ENCODE data around the gene ABAT.

DNA sequence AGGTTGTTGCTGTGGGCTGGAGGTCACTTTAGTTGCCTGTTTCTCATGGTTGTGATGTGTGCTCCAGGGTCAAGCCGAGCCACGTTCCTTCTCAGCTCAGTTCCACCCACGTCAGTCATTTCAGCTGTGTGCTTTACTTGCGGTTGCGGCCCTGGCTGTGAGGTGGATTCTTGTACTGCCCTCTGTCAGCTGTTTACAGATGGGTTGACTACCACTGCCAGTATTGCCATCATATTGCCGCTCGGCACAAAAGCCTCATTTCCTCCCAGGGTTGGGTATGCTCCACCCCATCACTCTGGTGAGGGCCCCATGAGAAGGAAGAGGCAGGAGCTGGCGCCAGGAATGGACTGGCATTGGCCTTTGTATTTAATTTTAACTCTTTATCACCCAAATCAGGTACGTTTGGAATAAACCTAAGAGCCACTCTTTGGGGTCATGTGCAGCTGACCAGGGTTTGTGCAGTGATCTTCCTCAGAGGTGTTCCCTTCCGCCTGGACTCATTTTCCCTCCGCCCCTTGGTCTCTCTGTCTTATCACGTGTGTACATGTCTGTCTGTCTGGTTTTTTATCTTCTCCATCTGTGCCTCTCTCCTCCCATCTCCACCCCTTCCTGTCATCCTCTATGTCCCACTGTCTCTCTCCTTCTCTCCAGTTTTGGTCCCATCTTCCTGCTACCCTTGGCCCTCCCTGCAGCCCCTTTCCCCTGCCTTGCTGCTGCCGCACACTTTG, 27.9 kb upstream of the ABAT start:
- TF ChIP-seq, protein P1, sequence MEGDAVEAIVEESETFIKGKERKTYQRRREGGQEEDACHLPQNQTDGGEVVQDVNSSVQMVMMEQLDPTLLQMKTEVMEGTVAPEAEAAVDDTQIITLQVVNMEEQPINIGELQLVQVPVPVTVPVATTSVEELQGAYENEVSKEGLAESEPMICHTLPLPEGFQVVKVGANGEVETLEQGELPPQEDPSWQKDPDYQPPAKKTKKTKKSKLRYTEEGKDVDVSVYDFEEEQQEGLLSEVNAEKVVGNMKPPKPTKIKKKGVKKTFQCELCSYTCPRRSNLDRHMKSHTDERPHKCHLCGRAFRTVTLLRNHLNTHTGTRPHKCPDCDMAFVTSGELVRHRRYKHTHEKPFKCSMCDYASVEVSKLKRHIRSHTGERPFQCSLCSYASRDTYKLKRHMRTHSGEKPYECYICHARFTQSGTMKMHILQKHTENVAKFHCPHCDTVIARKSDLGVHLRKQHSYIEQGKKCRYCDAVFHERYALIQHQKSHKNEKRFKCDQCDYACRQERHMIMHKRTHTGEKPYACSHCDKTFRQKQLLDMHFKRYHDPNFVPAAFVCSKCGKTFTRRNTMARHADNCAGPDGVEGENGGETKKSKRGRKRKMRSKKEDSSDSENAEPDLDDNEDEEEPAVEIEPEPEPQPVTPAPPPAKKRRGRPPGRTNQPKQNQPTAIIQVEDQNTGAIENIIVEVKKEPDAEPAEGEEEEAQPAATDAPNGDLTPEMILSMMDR (IDR thresholded peaks at IDR 0.05; ENCODE audit: low read length) = no peak
- TF ChIP-seq EZH2 (IDR thresholded peaks at IDR 0.05; ENCODE audit: borderline replicate concordance, low read length) = no peak

Data from OCI-LY1 (cell line).